ENCODE measurements around the gene MMP13. TPM values are rescaled to one million over a fixed set of nuclear protein-coding genes. Genes with fewer than 3 reads are reported as not detected.
A peak's percentile ranks its signal among the peaks of the same experiment; 100 is the strongest.

The MMP13 gene
- total and polyA plus RNA-seq, 2 donors (not counting 1 experiment from before 2014, with no cell fraction given), result not detected

DNA sequence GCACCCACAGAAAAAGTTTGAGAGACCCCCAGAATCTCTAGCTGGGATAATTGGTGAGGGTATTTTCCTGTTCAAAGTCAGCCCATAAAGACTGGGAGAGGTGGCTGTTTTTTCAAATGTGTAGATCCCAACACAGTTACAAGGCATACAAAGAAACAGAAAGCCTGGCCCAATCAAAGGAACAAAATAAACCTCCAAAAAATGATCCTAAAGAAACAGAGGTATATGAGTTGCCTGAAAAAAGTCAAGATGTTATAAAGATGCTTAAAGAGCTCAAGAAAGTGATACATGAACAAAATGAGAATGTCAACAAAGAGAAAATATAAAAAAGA lies 40.5 kb downstream of the MMP13 start:
- Histone ChIP-seq H3K9ac (ENCODE audit: low read length) (no peak overlapping the region), H3K4me2 (replicated peaks; ENCODE audit: low read depth, low read length, poor library complexity, severe bottlenecking) (no peak overlapping the region), H3K4me1 (ENCODE audit: control insufficient read depth in 2 of 2, insufficient read depth in 2 of 2, low read length in 2 of 2) (peaks cover 4 to 6% of the 10 kb centered on the region in 2 donors), H4K20me1 (ENCODE audit: control insufficient read depth, insufficient read depth, low read length, poor library complexity, severe bottlenecking) (no peaks in the 10 kb centered on the region), H3K36me3 (replicated peaks in 1 of 2; ENCODE audit: control extremely low read depth in 1 of 2, control insufficient read depth in 1 of 2, extremely low read depth in 1 of 2, insufficient read depth in 2 of 2, low read length in 1 of 2) (no peaks in the 10 kb centered on the region), H3K4me3 (ENCODE audit: control extremely low read depth in 1 of 5, extremely low read depth in 1 of 5, insufficient read depth in 1 of 5, low read depth in 2 of 5, low read length in 4 of 5) (no peak overlapping the region), H2AFZ (ENCODE audit: insufficient read depth, low read depth, low read length, poor library complexity, severe bottlenecking) (no peak overlapping the region), H3K79me2 (ENCODE audit: control insufficient read depth, insufficient read depth, low read length) (no peaks in the 10 kb centered on the region), H3K27ac (ENCODE audit: low read length in 2 of 2) (no peak overlapping the region), H3K9me3 (ENCODE audit: control extremely low read depth in 1 of 3, control insufficient read depth in 2 of 3, insufficient read depth in 1 of 3, low read length in 2 of 3) (no peaks in the 10 kb centered on the region), H3K27me3 (replicated peaks in 1 of 4; ENCODE audit: control extremely low read depth in 1 of 4, control insufficient read depth in 3 of 4, insufficient read depth in 4 of 4, low read length in 3 of 4) (peaks cover 0 to 9% (median 1%) of the 10 kb centered on the region in 4 experiments)
- CTCF ChIA-PET, result interaction anchor here (0.9 to 1.6 kb wide), 4 partner anchors 23 to 28 kb away, joined by 4 to 10 read pairs (median 5); no protein-coding TSS in a partner anchor
- TF ChIP-seq EZH2 (IDR thresholded peaks at IDR 0.05; ENCODE audit: borderline replicate concordance, insufficient read depth, low read depth, low read length, poor library complexity, severe bottlenecking) (no peak), CTCF (IDR thresholded peaks at IDR 0.05) (no peak)
- POLR2A ChIA-PET, result no interaction called here
- peaks cover 5% of the 10 kb centered on the region for H3K4me1 Mint-ChIP-seq
- H3K4me3 Mint-ChIP-seq, result no peak overlapping the region
- H3K9me3 Mint-ChIP-seq (ENCODE audit: insufficient read depth), result no peaks in the 10 kb centered on the region
- H3K27ac Mint-ChIP-seq, result no peak overlapping the region
- intact Hi-C loops (cut with micrococcal nuclease), result loop anchor here (2.0 kb wide), 1 partner anchor 26 kb away; no protein-coding TSS in a partner anchor
- no peak for DNase-seq
- no peak for ATAC-seq (ENCODE audit: low read depth)
- peaks cover 9% of the 10 kb centered on the region for H3K27me3 Mint-ChIP-seq

DNA sequence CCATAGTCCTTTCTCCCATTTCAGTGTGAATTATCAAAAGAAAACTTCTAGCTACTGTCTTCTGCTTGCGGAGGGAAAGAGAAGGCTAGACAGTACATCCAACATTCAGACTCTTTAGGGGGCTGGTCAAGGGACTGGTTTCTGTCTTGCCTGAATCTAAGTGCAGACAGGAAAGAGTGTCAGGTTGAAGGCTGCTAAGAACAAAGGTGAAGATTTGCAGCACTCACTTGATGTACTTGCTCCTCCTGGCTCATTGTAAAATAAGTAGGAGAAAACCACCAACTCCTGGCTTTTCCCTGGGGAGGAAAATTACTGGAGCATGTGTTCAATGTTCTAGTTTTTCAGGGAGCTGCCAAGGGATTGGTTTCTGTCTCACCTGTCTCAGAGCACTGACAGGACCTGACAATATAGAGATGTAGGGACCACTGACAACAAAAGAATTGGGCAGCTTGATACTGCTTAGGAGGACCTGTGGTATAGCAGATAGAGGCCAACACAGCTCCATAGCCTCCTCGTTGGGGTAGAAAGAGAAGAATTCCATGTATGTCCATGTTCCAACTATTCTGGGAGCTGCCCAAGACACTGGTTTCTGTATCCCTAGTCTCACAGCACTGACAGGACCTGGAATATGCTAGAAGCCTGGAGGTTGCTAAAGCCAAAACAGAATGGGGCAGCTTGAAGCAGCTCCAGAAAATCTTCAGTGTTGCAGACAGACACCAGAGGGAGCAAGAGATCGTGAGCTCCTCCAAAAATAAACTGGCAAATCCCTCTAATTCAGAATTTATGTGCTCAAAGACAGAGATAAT lies 41.1 kb downstream of the MMP13 start:
- intact Hi-C loops (cut with micrococcal nuclease), result loop anchor here (2.0 kb wide), 1 partner anchor 26 kb away; no protein-coding TSS in a partner anchor

More for the DNA sequence above, 41.1 kb downstream of the MMP13 start:
- Mint-ChIP-seq H3K4me3 (no peak overlapping the region), H3K9me3 (ENCODE audit: insufficient read depth) (no peaks in the 10 kb centered on the region), H3K4me1 (no peaks in the 10 kb centered on the region), H3K27me3 (peaks cover 10% of the 10 kb centered on the region), H3K27ac (no peak overlapping the region)
- H4K20me1 ChIP-seq (ENCODE audit: control insufficient read depth, insufficient read depth, low read length, poor library complexity, severe bottlenecking), result no peaks in the 10 kb centered on the region
- peaks cover 0 to 9% (median 1%) of the 10 kb centered on the region in 4 experiments for H3K27me3 ChIP-seq (replicated peaks in 1 of 4; ENCODE audit: control extremely low read depth in 1 of 4, control insufficient read depth in 3 of 4, insufficient read depth in 4 of 4, low read length in 3 of 4)
- H3K4me1 ChIP-seq (ENCODE audit: control insufficient read depth in 2 of 2, insufficient read depth in 2 of 2, low read length in 2 of 2), result no peaks in the 10 kb centered on the region
- H3K4me3 ChIP-seq (ENCODE audit: control extremely low read depth in 1 of 5, extremely low read depth in 1 of 5, insufficient read depth in 1 of 5, low read depth in 2 of 5, low read length in 4 of 5), result no peak overlapping the region
- H2AFZ ChIP-seq (ENCODE audit: insufficient read depth, low read depth, low read length, poor library complexity, severe bottlenecking), result no peak overlapping the region
- H3K9ac ChIP-seq (ENCODE audit: low read length), result no peak overlapping the region
- ChIA-PET POLR2A (no interaction called here), CTCF (interaction anchor here (0.9 to 1.6 kb wide), 4 partner anchors 24 to 28 kb away, joined by 4 to 10 read pairs (median 5); no protein-coding TSS in a partner anchor)
- H3K27ac ChIP-seq (ENCODE audit: low read length in 2 of 2), result no peak overlapping the region
- 57% methylated on average over 1 of the region's 3 CpGs for WGBS (ENCODE audit: insufficient coverage)
- DNase-seq (peak; percentile 18), ATAC-seq (ENCODE audit: low read depth) (no peak)
- no peak overlapping the region for H3K4me2 ChIP-seq (replicated peaks; ENCODE audit: low read depth, low read length, poor library complexity, severe bottlenecking)
- H3K36me3 ChIP-seq (replicated peaks in 1 of 2; ENCODE audit: control extremely low read depth in 1 of 2, control insufficient read depth in 1 of 2, extremely low read depth in 1 of 2, insufficient read depth in 2 of 2, low read length in 1 of 2), result no peaks in the 10 kb centered on the region
- no peaks in the 10 kb centered on the region for H3K79me2 ChIP-seq (ENCODE audit: control insufficient read depth, insufficient read depth, low read length)
- H3K9me3 ChIP-seq (ENCODE audit: control extremely low read depth in 1 of 3, control insufficient read depth in 2 of 3, insufficient read depth in 1 of 3, low read length in 2 of 3), result no peaks in the 10 kb centered on the region
- TF ChIP-seq CTCF (IDR thresholded peaks at IDR 0.05) (peak; percentile 40), EZH2 (IDR thresholded peaks at IDR 0.05; ENCODE audit: borderline replicate concordance, insufficient read depth, low read depth, low read length, poor library complexity, severe bottlenecking) (no peak)

Measured in B cell (primary cell).